ENCODE measurements around the gene PPP1R3D. TPM values are rescaled to one million over a fixed set of nuclear protein-coding genes. Genes with fewer than 3 reads are reported as not detected.
"Not testable (repeated sequence)": the region's sequence is repeated elsewhere in the genome, so short reads cannot be mapped to it uniquely, and the experiment has no call there.

The PPP1R3D gene
- total and polyA plus RNA-seq, 12 donors, result 4.0 to 14.3 (median 9.6) TPM

GRCh38 chr20:59902470-59902869 is 37.6 kb downstream of the PPP1R3D start:
- ATAC-seq, result no peak
- Histone ChIP-seq H3K27ac (no peak overlapping the region), H3K4me3 (no peak overlapping the region), H3K9me3 (no peaks in the 10 kb centered on the region), H3K36me3 (no peaks in the 10 kb centered on the region), H3K27me3 (no peaks in the 10 kb centered on the region), H3K4me1 (no peaks in the 10 kb centered on the region)
- DNase-seq, result no peak
- TF ChIP-seq CTCF (IDR thresholded peaks at IDR 0.05), result no peak
- WGBS, 2 donors, result 97 to 99% methylated on average over 3 of the region's 3 CpGs
- intact Hi-C loops (cut with DNase I), result no loop called here

- no peak for DNase-seq
- Histone ChIP-seq H3K27ac (no peak overlapping the region), H3K4me3 (no peak overlapping the region), H3K27me3 (no peaks in the 10 kb centered on the region), H3K4me1 (no peaks in the 10 kb centered on the region), H3K9me3 (no peaks in the 10 kb centered on the region), H3K36me3 (no peaks in the 10 kb centered on the region)
- no peak for TF ChIP-seq CTCF (IDR thresholded peaks at IDR 0.05)
- no peak for ATAC-seq
- intact Hi-C loops (cut with DNase I), result no loop called here
- WGBS, 2 donors, result 82 to 83% methylated on average over 1 of the region's 1 CpG
Observed at GRCh38 chr20:59895908-59896307, 44.2 kb downstream of the PPP1R3D start.

- Histone ChIP-seq H3K9me3 (no peaks in the 10 kb centered on the region), H3K36me3 (no peaks in the 10 kb centered on the region), H3K27ac (no peak overlapping the region), H3K4me3 (no peak overlapping the region), H3K27me3 (no peaks in the 10 kb centered on the region), H3K4me1 (no peaks in the 10 kb centered on the region)
- TF ChIP-seq CTCF (IDR thresholded peaks at IDR 0.05), result no peak
- WGBS, 2 donors, result 91 to 98% methylated on average over 1 of the region's 1 CpG
- intact Hi-C loops (cut with DNase I), result no loop called here
- ATAC-seq, result no peak
- DNase-seq, result no peak
Observed at GRCh38 chr20:59891581-59891980, 48.5 kb downstream of the PPP1R3D start.

- H3K9me3 ChIP-seq; DNase-seq; H3K27me3 ChIP-seq; ATAC-seq; H3K27ac ChIP-seq; H3K36me3 ChIP-seq; H3K4me1 ChIP-seq; intact Hi-C loops (cut with DNase I); H3K4me3 ChIP-seq: not testable (repeated sequence)
- 83 to 91% methylated on average over 2 of the region's 2 CpGs for WGBS, 2 donors
Observed at GRCh38 chr20:59890035-59890434, 50.1 kb downstream of the PPP1R3D start.

- WGBS, 2 donors, result 97 to 98% methylated on average over 1 of the region's 1 CpG
- DNase-seq (no peak), ATAC-seq (no peak)
- intact Hi-C loops (cut with DNase I), result no loop called here
- no peaks in the 10 kb centered on the region for H3K27me3 ChIP-seq
- no peak for TF ChIP-seq CTCF (IDR thresholded peaks at IDR 0.05)
- no peaks in the 10 kb centered on the region for H3K4me1 ChIP-seq
- H3K27ac ChIP-seq, result no peak overlapping the region
- no peaks in the 10 kb centered on the region for H3K36me3 ChIP-seq
- no peak overlapping the region for H3K4me3 ChIP-seq
- no peaks in the 10 kb centered on the region for H3K9me3 ChIP-seq
Observed at GRCh38 chr20:59888050-59888449, 52.1 kb downstream of the PPP1R3D start.

Other genes with a start within 250 kb of the PPP1R3D start
- gene SYCP2, start 6.7 kb downstream of the PPP1R3D start, total RNA-seq, result 1 to 10 TPM in 4 of 10 donors, under 1 TPM in 6; 0.45 to 2.5 (median 0.93) TPM
- 1 to 10 TPM in 1 of 2 donors, under 1 TPM in 1; 0.75 to 7.5 TPM for gene SYCP2, start 6.7 kb downstream of the PPP1R3D start, polyA plus RNA-seq
- gene FAM217B, start 84 bp upstream of the PPP1R3D start, total RNA-seq, result 10 to 100 TPM; 16.6 to 38.3 (median 28.0) TPM
- gene FAM217B, start 84 bp upstream of the PPP1R3D start, polyA plus RNA-seq, result 1 to 10 TPM; 2.4 to 8.3 TPM
- gene CDH26, start 18.1 kb upstream of the PPP1R3D start, total RNA-seq, result 1 to 10 TPM in 3 of 10 donors, under 1 TPM in 7; 0.34 to 2.0 (median 0.89) TPM
- gene CDH26, start 18.1 kb upstream of the PPP1R3D start, polyA plus RNA-seq, result 1 to 10 TPM in 1 of 2 donors, under 1 TPM in 1; 0.45 to 2.4 TPM

All from heart right ventricle (tissue), 16 donors.